IPS DF 19.7 (cell line): ENCODE results near the gene GP2.
"Not testable (repeated sequence)": the region's sequence is repeated elsewhere in the genome, so short reads cannot be mapped to it uniquely, and the experiment has no call there.

ENCODE experiments used
- DNase-seq: peaks from one replicate; pipeline ENCODE4 v3.0.0-alpha.2; 2013; ENCODE audit warnings: low read depth, low spot score

Gene GP2

GRCh38 chr16:20325005-20325404 is 2.3 kb downstream of the GP2 start:
- no peak for DNase-seq

DNA sequence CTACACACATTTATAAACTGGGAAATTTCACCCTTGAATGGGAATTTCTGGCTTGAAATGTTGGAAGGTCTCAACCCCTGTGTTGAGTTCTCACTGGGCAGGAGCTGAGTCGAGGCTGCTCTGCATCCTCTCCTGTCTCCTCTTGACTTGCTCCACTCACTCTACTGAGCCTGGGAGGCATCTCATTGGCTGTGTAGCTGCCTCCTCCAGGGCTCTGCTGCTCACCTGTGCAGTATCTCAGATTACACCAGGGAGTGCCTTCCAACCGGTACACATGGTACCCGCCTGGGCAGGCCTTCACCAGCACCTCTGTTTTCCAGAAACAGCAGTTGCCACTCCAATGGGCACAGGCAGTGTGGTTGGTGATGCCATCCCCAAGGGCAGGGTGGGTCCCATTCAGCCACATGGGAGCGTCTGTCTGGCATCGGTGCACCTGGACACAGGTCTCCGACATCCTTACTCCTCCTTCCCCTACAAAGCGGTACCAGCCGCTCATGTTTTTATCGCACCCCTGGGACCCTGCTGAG is 3.7 kb downstream of the GP2 start:
- DNase-seq: no peak

DNA sequence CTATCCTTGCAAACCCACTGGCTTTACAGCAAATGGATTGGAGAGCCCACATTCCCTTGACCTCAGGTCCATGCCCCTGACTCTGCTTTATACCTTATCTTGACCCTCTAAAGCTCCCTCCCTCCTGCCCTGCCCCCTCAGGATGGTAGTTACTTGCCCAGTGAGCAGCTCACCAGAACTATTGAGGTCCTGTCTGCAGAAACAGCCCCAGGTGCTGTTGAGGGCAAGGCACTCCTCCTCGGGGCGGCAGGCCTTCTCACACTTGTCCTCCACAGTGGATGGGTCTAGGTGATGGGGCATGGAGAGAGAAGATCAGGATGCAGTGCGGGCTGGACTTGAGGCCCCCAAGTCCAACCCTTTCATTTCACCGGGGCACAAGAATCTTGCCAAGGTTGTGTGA is 4.6 kb downstream of the GP2 start:
- no peak for DNase-seq

GRCh38 chr16:20321671-20322070 is 5.6 kb downstream of the GP2 start:
- DNase-seq: no peak

DNA sequence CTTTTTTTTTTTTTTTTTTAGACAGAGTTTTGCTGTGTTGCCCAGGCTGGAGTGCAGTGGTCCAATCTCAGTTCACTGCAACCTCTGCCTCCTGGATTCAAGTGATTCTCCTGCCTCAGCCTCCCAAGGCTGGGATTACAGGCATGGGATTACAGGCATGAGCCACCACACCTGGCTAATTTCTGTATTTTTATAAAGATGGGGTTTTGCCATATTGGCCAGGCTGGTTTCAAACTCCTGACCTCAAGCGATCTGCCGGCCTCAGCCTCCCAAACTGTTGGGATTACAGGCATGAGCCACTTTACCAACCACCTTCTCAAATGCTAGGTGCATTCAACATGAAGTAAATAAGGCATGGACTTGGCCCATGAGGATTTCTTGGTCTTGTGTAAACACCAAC is 6.3 kb downstream of the GP2 start:
- DNase-seq: not testable (repeated sequence)

GRCh38 chr16:20320592-20320991 is 6.7 kb downstream of the GP2 start:
- DNase-seq: no peak

DNA sequence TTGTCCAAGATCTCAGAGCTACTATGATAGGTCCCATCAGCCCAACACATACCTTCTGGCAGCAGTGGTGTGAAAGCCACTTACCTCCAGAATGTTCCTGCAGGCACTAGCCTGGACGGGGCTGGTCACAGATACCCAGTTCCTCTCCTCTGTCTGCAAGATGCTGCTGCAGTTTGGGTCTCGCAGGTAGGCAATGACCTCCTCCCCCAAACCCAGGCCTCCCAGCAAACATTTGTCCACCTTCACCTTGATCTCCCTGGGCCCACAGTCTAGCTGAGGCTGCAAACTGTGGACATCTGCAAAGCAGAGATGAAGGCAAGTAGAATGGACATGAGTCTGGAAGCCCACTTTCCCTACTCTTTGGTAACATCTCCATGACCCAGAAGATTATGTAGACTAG is 7.1 kb downstream of the GP2 start:
- no peak for DNase-seq

- no peak for DNase-seq
Observed at GRCh38 chr16:20319406-20319805, 7.9 kb downstream of the GP2 start.

DNA sequence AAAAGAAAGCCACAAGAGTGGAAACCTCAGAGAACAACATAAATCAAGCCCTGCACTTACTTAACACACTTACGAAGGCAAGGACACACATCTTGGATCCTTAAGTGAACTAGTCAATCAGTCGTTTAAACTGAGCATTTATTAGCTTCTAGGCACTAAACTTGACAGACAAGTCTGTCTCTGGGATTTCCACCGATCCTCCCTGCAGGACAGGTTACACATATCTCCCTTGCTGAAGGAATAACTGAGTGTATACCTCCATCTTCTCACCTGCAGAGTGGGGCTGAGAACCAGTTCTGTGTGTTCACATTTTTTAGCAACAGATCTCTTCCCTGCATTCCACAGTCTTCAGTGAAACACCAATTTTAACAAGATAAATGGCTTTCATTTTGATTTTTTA is 8.9 kb downstream of the GP2 start:
- DNase-seq: no peak

DNA sequence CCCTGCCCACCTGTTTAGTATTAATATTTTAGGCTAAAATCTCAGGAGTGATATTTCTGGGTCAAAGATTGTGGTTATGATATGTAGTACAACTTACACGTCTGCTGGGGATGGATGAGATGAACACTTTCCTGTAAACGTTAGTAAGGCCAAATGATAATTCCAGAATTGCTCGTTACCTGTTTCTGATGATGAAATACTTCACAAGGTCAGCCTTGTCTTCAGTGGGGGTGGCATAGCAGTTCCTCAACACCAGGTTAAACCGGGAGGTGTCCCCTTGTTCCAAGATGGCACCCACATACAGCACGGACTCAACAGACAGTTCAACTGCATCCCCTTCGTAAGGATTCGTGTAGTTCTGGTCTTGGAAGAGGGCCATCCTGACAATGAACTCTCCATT is 9.3 kb downstream of the GP2 start:
- no peak for DNase-seq

GRCh38 chr16:20317117-20317516 is 10.2 kb downstream of the GP2 start:
- DNase-seq: no peak

DNA sequence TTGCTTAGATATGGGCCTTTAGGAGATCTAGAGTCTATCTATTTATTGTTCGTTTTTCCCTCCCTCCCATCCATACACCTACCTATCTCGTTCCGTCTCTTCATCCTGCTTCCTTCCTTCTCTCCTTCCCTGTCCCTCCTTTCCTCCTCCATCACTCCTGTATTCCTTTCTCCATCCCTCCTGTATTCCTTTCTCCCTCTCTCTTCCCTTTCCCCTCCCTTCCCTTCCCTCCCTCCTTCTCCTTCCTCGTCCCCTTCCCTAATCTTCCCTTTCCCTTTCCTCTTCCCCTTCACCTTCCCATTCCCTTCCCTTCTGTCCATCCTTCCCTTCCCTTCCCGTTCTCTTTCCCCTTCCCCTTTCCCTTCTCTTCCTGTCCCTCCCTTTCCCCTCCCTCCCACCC is 10.6 kb downstream of the GP2 start:
- no peak for DNase-seq

DNA sequence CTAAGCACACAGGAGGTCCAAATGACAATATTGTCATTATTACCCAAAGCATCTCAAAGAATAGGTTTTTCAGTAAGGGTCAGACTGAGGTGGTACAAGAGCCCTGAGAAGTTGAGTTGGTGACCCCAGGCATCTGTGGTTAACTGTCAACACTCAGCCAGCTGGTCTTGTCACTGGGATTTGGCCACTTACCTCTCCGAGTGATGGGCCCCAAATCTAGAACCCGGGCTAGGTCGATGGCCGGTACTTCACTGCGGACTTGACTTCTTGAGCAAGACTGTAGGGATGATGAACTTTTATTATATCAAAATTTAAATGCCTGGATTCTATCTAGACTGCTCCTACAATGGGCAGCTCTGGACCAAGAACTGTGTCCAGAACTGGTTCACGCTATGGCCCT is 11.5 kb downstream of the GP2 start:
- DNase-seq: no peak

DNA sequence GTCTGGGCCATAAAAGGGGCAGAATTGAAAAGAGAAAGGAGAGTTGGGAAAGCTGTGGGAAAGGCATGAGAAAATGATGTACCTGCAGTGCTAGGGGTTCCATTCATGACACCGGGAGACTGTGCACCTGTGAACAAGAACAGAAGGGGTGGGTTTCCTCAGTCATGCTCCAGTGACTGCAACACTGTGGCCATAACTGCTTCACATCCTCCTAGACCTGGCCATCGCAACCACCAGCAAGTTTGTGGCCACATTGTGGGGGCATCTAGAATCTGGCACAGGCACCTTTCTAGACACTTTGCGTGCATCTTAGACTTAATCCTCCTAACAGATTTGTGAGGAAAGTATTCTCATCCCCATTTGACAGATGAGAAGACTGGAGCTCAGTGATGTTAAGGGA is 12.7 kb downstream of the GP2 start:
- DNase-seq: no peak

GRCh38 chr16:20313741-20314140 is 13.6 kb downstream of the GP2 start:
- no peak for DNase-seq

DNA sequence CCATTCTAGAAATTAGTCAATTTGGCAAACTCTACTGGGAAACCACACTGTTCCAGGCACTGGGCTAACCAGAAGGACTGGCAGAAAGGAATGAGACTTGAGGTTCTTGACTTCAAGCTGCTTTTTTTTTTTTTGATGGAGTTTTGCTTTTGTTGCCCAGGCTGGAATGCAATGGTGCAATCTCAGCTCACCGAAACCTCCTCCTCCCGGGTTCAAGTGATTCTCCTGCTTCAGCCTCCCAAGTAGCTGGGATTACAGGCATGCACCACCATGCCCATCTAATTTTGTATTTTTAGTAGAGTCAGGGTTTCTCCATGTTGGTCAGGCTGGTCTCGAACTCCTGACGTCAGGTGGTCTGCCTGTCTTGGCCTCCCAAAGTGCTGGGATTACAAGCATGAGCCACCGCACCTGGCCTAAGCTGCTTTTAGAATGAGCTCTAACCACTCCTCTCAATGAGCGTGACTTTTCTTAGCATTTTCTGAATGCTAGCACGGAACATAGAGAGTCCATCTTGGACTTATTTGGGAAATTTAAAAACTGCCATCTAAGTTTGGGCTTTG is 14.7 kb downstream of the GP2 start:
- not testable (repeated sequence) for DNase-seq

GRCh38 chr16:20311548-20311947 is 15.8 kb downstream of the GP2 start:
- no peak for DNase-seq

- DNase-seq: no peak
Observed at GRCh38 chr16:20310421-20311395, 16.6 kb downstream of the GP2 start.

GRCh38 chr16:20309786-20310185 is 17.5 kb downstream of the GP2 start:
- DNase-seq: no peak

DNA sequence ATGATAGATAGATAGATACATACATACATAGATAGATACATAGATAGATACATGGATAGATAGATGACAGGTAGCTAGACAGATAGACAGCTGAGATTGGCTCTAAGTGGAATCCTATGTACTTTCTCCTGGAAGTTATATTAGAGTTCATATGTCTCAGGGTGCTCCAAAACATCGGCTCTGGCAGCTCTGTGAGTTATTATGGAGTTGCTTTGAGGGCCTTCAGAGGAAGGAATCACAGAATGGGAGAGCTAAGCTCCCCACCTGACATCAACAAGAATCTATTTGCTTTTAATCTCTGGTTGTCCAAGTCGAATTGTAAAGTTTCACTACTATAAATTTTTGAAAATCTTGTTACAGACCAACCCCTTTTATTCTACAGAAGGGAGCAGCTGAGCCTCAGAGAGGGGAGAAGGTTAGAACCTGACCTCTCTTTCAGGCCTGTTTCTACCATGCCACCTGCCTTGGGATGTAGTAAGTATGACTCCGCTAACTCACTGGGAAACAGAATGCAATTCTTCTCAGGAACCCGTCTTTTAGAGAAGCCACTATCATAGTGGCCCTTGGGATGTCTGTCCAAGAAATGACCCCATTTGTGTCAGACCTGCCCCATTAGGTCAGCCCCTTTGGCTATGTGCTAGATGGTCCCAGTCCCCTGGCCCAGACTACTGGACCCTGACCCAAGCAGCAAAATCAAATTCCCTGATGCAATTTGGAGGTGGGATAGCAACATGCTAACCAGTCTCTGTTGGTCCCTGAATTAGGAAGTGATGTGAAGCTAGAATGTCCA is 18.3 kb downstream of the GP2 start:
- no peak for DNase-seq

GRCh38 chr16:20308266-20308665 is 19.0 kb downstream of the GP2 start:
- DNase-seq: no peak

DNA sequence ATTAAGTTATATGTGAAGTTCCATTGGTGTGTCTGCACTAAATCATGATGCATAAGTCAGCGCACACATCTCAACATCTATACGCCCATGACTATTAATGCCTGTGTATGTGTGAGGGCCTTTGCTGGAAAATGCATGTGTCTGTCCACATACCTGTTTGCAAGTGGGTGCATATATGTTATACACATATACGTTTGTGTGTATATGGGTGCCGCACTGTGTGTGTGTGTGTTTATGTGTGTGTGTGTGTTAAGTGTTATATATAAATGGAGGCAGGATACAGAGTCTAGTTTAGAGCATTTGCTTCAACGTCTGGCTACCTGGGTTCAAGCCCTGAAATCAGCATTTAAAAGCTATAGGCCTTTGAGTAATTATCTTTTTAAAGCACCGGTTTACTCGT is 19.5 kb downstream of the GP2 start:
- no peak for DNase-seq
